Body of pancreas (tissue), 4 donors: ENCODE results near the gene TTLL5.
"Not testable (repeated sequence)": the region's sequence is repeated elsewhere in the genome, so short reads cannot be mapped to it uniquely, and the experiment has no call there.

Experiments
- CTCF ChIP-seq, 7 experiments: fragments of 450-650 bp in 4 of 7; fragments of 200-600 bp in 3 of 7; sonication (generic) in 3 of 7; IDR thresholded peaks; one replicate each; pipeline ENCODE4 v1.5.1; 2016 to 2019; ENCODE audit warnings: antibody characterized with exemption in 7 of 7
- POLR2A ChIP-seq, 3 donors: fragments of 450-650 bp; IDR thresholded peaks; one replicate each; pipeline ENCODE4 v1.6.1; 2016; ENCODE audit warnings: antibody characterized with exemption in 3 of 3, mild to moderate bottlenecking in 2 of 3

DNA sequence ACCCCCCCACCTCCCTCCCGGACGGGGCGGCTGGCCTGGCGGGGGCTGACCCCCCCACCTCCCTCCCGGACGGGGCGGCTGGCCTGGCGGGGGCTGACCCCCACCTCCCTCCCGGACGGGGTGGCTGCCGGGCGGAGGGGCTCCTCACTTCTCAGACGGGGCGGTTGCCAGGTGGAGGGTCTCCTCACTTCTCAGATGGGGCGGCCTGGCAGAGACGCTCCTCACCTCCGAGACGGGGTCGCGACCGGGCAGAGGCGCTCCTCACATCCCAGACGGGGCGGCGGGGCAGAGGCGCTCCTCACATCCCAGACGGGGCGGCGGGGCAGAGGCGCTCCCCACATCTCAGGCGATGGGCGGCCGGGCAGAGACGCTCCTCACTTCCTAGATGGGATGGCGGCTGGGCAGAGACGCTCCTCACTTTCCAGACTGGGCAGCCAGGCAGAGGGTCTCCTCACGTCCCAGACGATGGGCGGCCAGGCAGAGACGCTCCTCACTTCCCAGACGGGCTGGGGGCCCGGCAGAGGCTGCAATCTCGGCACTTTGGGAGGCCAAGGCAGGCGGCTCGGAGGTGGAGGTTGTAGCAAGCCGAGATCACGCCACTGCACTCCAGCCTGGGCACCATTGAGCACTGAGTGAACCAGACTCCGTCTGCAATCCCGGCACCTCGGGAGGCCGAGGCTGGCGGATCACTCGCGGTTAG is 264.2 kb downstream of the TTLL5 start:
- not testable (repeated sequence) for TF ChIP-seq CTCF, POLR2A (IDR thresholded peaks at IDR 0.05)
